OCI-M2 (cell line): Measurements from ENCODE around the gene TESK1.

Source experiments
- DNase-seq: peaks from one replicate; lab custom pipeline; 2025; ENCODE audit not compliant: unreplicated experiment; lab: John Stamatoyannopoulos, UW

The TESK1 gene

DNA sequence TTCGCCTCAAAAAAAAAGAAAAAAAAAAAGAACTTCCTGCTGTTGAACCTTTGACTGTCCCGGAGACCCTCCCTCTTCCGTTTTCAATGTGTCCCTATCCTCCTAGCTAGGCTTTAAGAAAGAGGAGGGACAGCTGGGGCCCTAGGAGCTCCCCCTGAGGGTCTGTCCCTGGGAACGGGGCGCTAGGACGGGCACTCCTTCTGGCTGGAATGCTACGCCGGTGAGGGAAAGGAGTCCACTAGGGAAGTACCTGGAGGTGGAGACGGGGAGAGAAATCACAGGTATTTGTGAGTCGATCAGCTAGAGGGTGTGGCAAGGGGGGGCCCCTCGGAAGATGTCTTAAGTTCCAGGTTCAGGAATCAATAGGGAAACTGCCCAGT, 41.1 kb downstream of the TESK1 start:
- DNase-seq = peak; percentile 25

DNA sequence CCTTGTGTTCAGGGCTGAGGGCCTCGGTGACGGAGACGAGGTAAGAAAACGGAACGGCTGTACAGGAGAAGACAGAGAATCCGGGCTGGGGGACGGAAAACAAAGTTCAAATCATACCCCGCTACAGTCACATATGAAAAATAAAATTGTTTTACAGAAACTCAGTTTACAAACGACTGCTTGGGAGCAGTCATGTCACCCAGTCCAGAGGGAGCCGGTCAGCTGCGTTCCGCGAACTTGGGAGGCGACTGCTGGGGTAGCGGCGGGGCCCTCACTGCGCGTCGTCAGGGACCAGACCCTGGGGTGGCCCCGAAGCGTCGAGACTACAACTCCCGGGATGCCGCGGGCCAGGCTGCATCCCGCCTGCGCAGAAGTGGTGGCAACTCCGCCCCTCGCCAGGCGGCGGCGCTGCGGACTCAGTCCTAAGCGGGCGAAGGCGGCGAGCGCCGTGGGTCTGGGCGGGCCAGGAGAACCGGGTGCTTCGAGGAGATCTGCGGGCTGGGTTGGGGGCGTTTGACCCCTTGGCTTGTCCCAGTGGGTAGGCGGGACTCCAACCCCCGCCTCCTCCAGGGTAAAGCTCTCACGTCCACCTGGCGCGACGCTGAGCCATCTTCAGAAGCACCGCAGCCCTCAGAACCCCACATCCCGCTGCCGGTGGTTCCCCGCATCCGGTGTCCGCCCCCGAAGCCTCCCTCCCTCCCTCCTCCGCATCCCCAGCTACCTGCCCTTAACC, 41.6 kb downstream of the TESK1 start:
- peak; percentile 41 for DNase-seq

DNA sequence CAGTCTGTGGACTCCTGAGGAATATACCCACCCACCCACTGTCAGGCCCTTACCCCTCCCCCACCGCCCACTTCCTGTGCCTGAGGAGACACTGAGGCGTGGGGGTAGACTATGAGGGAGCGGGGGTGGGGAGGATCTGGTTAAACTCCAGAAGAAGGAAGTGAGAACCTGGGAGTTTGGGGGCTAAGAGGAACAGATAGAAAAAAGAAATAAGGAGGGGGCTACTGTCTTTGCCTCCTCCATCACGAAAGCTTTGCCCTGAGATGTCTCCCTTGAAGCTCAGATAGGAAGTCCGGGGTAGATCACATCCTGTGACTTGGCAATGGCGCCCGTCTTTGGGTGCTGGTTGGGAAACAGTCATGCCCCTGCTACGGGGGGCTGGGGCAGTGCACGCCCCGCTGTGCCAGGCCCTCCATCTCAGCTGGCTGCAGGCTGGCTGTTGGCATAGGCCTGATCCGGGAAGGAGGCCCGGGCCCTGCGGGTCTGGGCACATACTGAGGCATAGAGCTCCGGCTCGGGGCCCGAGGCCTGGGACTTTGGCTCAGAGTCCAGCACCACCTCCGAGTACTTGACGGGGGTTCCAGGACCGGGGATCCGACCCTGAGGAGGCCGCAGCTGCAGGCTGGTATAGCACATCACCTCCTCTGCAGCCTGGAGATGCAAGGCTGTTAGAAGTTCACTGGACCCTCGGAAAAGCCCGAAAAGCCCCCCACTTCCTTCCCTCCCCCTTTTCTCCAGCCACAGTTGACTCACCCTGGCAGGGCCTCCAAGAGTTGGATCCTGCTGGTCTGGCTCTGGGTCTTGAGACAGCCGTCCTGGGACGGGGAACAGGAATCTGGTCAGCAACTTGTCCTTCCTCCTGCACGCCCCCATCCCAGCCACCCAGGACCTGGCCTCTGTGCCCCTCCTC, 44.6 kb downstream of the TESK1 start:
- no peak for DNase-seq

DNA sequence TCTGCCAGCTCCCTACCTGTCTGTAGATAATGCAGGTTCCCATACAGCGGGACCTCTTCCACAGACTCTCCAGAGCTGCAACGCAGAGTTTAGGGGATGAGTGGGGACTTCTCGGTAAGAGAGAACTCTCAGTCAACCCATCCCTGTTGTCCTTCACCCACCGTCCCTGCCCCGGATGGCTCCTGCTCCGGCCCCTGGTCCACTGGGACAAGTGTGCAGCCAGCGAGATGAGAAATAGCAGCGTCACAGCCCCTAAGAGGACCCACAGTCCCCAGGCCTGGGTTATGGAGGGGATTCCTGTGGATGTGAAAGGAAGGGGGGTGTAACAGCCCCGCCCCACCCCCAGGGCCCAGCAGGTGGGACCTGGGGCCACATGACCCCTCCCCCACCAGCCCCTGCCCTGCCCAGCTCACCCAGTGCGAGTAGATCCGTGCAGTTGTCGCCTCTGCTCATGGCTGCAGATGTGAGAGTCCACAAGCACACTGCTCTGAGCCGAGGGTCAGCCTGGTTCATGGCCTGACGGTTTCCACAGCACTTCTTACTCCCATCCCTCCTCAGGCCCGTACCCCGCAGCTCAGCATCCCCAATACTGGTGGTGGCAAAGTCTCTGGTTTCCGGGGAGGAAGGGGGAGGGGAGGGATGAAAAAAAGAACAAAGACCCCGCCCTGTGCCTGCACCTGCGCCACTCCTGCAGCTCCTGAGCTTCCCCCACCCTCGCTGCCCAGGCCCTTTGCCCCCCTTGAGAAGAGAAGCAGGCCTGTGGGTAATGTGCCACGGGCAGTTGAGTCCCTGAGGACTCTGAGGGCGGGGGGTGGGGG, 45.5 kb downstream of the TESK1 start, which contains the start of gene SIT1:
Gene SIT1 (minus strand): TSS at position 591 of the 818 bp plus-strand sequence. CDS start 78 bp downstream, at position 513.
- DNase-seq = no peak

DNA sequence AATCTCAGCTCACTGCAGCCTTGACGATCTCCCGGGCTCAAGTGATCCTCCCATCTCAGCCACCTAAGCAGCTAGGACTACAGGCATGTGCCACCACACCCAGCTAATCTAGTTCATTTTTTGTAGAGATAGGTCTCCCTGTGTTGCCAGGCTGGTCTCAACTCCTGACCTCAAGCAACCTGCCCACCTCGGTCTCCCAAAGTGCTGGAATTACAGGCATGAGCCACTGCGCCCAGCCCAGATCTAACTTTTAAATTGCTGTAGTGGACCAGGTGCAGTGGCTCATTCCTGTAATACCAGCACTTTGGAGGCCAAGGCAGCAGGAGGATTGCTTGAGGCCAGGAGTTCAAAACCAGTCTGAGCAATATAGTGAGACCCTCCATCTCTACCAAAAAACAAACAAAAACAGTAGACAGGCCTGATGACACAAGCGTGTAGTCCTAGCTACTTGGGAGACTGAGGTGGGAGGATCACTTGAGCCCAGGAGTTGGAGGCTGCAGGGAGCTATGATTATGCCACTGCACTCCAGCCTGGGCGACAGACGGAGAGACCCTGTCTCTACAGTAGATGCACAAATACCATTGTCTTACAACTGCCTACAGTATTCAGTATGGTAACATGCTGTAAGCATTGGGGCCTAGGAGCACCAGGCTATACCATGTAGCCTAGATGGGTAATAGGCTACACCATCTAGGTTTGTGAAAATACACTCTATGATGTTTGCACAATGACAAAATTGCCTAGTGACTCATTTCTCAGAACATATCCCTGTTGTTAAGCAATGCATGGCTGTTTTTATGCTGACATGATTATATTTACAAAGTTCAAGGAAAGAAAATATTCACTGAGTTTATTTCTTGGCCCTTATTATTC, 47.1 kb downstream of the TESK1 start:
- DNase-seq = no peak

DNA sequence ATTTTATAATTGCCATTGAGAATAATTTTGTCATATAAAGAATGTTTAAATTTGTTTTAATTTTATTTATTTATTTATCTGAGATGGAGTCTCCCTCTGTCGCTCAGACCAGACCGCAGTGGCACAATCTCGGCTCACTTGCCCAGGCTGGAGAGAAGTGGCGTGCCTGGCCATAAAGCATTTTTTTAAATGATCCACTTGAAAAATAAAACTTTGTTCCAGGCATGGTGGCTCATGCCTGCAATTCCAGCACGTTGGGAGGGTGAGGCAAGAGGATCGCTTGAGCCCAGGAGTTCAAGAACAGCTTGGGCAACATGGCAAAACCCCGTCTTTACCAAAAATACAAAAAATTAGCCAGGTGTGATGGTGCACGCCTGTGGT, 47.8 kb downstream of the TESK1 start:
- DNase-seq = no peak

DNA sequence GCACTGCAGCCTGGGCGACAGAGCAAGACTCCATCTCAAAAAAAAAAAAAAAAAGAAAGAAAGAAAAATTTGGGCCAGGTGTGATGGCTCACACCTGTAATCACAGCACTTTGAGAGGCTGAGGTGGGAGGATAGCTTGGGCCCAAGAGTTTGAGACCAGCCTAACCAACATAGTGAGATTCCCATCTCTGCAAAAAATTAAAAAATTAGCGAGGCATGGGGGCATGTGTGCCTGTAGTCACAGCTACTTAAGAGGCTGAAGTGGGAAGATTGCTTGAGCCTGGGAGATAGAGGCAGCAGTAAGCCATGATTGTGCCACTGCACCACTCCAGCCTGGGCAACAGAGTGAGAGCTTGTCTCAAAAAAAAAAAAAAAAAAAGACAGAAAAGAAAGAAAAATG, 48.5 kb downstream of the TESK1 start:
- no peak for DNase-seq

DNA sequence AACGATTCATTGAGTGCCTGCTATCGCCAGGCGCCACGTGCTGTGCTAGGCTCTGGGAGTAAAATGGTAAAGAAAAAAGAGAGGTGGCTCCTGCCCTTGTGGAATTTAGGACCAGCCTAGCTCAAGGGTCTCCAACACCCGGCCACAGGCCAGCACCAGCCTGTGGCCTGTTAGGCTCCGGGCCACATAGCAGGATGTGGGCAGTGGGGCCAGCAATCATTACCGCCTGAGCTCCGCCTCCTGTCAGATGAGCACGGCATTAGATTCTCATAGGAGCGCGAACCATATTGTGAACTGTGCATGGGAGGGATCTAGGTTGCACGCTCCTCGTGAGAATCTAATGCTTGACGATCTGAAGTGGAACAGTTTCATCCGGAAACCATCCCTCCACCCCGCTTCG, 51.3 kb downstream of the TESK1 start:
- no peak for DNase-seq

DNA sequence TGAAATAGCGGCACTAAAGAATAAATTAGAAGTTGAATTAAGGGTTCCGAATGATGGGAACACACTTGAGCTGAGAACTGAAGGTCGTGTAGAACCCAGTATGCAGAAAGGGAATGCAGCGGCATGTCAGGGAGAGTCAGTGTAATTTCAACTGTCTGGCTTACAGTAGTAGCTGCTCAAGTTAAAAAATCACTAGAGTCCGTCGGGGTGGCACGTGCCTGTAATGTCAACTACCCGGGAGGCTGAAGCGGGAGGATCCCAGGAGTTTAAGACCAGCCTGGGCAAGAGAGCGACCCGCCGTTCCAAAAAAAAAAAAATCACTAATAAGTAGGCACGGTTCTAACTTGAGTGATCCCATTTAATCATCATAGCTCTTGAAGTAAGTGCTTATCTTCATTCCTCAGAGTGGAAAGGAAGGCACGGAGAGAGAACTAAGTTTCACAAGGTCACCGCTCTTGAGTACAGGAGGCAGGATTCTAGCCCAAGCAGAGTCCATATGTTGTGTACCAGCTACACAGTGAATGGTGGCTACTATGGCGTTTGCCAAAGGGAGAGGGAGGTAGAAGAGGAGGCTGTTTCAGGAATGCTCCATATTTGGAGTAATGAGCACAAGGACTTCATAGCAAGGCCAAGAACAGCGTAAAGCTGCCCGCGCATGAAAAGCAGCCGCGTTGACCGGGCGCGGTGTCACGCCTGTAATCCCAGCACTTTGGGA, 51.9 kb downstream of the TESK1 start:
- no peak for DNase-seq

DNA sequence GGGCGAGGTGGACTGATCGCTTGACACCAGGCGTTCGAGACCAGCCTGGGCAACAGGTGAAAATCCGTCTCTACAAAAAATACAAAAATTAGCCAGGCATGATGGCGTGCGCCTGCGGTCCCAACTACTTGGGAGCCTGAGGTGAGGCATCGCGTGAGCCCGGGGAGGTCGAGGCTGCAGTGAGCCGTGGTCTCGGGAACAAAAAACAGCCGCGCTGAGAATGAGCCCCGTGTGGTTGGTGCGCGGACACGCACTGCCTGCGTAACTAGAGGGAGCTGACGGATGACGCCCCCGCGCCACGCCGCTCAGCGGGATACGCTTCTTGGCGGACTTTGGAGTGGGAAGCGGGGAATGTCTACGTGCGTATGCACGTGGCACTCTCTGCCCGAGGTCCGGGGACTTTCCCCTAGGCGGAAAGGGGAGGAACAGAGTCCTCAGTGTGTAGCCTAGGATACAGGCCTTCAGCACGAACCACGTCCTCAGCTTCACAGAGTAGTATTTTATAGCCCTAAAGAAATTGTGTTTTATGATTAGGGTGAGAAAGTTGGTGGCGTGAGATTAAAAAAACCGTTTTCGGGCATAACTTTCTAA, 52.6 kb downstream of the TESK1 start, which contains the start of gene RMRP:
Gene RMRP (minus strand): TSS at position 474 of the 591 bp plus-strand sequence.
- DNase-seq = peak; percentile 84

DNA sequence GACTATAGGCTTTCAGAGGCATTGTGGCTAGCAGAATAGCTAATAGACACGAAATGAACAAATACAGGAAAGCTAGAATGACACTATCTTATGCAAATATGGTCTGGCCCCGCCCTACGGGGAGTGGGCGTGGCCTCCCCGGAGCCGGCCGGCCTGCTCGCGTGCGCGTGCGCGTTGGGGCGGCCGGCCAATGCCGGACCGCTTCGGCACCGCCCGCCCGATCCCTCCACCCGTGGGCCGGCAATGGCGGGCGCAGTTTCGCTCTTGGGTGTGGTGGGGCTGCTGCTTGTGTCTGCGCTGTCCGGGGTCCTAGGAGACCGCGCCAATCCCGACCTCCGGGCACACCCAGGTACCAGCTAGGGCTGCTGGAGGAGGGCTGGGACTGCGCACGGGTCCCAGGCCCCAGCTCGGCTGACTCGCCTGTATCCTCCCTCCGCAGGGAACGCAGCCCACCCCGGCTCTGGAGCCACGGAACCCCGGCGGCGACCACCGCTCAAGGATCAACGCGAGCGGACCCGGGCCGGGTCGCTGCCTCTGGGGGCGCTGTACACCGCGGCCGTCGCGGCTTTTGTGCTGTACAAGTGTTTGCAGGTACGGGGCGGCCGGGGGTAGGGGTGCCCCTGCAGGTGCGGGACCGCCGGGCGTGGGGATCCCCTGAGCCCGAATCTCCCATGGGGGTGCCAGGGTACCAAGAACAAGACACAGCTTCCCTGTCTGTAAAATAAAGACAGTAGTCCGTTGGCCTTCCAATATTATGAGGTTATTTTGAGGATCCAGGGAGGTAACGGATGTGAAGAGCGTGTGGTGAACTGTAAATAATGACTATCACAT, 53.3 kb downstream of the TESK1 start, which contains the start of gene CCDC107:
Gene CCDC107 (plus strand): TSS at position 156 of the 831 bp plus-strand sequence. CDS start 88 bp downstream, at position 244.
- DNase-seq = peak; percentile 84

DNA sequence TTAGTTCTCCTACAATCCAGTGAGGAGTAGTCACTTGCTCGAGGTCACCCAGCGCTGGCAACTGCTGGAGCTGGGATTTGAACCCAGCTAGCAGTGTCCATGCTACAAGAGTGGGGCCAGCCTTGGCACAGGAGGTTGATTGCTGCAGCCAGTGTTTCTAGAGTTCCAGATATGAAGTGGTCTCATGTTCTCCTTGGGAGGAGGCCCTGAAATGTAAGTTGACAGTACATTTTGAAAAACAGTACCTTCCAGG, 53.8 kb downstream of the TESK1 start:
- DNase-seq = peak; percentile 4

DNA sequence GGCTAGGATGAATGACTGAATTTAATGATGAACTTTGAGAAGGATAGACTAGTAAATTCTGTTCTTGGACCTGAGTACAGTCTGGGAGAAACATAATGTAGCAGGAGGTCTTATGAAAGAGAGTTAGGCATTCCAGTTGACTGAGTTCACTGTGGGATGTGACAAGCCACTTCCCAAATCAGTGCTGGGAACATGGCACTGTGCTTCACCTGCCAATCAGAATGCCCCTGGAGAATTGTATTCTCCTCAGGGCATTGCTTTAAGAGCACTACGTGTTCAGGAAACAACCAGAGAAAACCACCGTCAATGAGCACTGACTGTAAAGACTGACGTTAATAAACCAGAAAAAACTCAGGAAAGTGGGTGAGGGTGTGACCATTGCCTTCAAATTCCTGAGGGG, 54.3 kb downstream of the TESK1 start:
- DNase-seq = no peak
